GM12878 (cell line): ENCODE results near the gene EFNA1. TPM values are rescaled to one million over a fixed set of nuclear protein-coding genes. Genes with fewer than 3 reads are reported as not detected.

ENCODE experiments used
- ATAC-seq: fragments of 200-7000 bp; cut with Tn5 transposase; 3 replicates; pipeline ENCODE4 v1.9.1; 2020; ENCODE audit warnings: mild to moderate bottlenecking, moderate library complexity
- BruUV-seq: library from RNA; stranded (reverse); fragments of 400-500 nt; replicated peaks from 2 replicates; lab custom pipeline; 2021; lab: Mats Ljungman, UMichigan
- CTCF ChIA-PET: fragments of 300-600 bp; sonication (Branson Sonifier 250); formaldehyde crosslinking; extraction: SDS; loops from one replicate; lab custom pipeline; 2021; ENCODE audit warnings: inconsistent platforms; lab: Yijun Ruan, JAX
- POLR2A ChIA-PET: fragments of 350-600 bp; formaldehyde crosslinking; extraction: SDS; loops from one replicate; lab custom pipeline; 2021; ENCODE audit warnings: inconsistent platforms; lab: Charles Lee
- RAD21 ChIA-PET: fragments of 300-600 bp; sonication (Branson Sonifier 250); formaldehyde crosslinking; loops from one replicate; lab custom pipeline; 2023; ENCODE audit warnings: antibody characterized with exemption; ENCODE audit not compliant: unreplicated experiment; lab: Charles Lee
- SMC1A ChIA-PET: fragments of 300-600 bp; sonication (Branson Sonifier 250); formaldehyde crosslinking; loops from one replicate; lab custom pipeline; 2023; ENCODE audit not compliant: unreplicated experiment, uncharacterized antibody; lab: Charles Lee
- DNase-seq: peaks from one replicate; pipeline ENCODE4 v3.0.0-alpha.2; 2011; ENCODE audit warnings: low read depth, low spot score
- FAIRE-seq: peaks from 3 replicates; lab custom pipeline; 2011; peaks lifted over from hg19 to GRCh38; lab: Jason Lieb, UNC
- H2AFZ ChIP-seq: 2 replicates; pipeline ENCODE4 v1.6.0; 2011; ENCODE audit warnings: low read depth, low read length, control low read depth; ENCODE audit not compliant: control insufficient read depth
- H3K27ac ChIP-seq: 2 replicates; pipeline ENCODE4 v1.5.1; 2011; ENCODE audit warnings: control low read depth; ENCODE audit not compliant: control insufficient read depth, insufficient read depth
- H3K27me3 ChIP-seq, 2 experiments: replicated peaks in 1 of 2; 2 replicates each; pipeline versions ENCODE4 v1.6.0 to v1.6.1; 2011; ENCODE audit warnings: low read length in 1 of 2; ENCODE audit not compliant: control insufficient read depth in 2 of 2, insufficient read depth in 2 of 2
- H3K36me3 ChIP-seq, 2 experiments: 2 replicates each; pipeline ENCODE4 v1.5.1; 2011; ENCODE audit warnings: low read length in 1 of 2; ENCODE audit not compliant: control insufficient read depth in 2 of 2, insufficient read depth in 2 of 2
- H3K4me1 ChIP-seq: 2 replicates; pipeline ENCODE4 v1.6.1; 2011; ENCODE audit warnings: mild to moderate bottlenecking, low read length, moderate library complexity, mixed read lengths; ENCODE audit not compliant: control insufficient read depth, insufficient read depth
- H3K4me2 ChIP-seq: 2 replicates; pipeline ENCODE4 v1.6.0; 2011; ENCODE audit warnings: control low read depth; ENCODE audit not compliant: control insufficient read depth, insufficient read depth
- H3K4me3 ChIP-seq: fragments of 200-600 bp; sonication (generic); 2 replicates; pipeline ENCODE4 v1.5.1; 2016
- H3K79me2 ChIP-seq: 2 replicates; pipeline ENCODE4 v1.6.0; 2011; ENCODE audit warnings: low read length; ENCODE audit not compliant: control insufficient read depth, insufficient read depth
- H3K9ac ChIP-seq: 2 replicates; pipeline ENCODE4 v1.8.0; 2011; ENCODE audit warnings: low read length, control low read depth, mixed read lengths; ENCODE audit not compliant: control insufficient read depth, insufficient read depth
- H3K9me3 ChIP-seq: replicated peaks from 3 replicates; pipeline ENCODE4 v1.5.1; 2011; ENCODE audit warnings: mild to moderate bottlenecking, low read length; ENCODE audit not compliant: control insufficient read depth, insufficient read depth
- H4K20me1 ChIP-seq: 2 replicates; pipeline ENCODE4 v1.6.0; 2011; ENCODE audit not compliant: control insufficient read depth, insufficient read depth
- BRCA1 ChIP-seq: IDR thresholded peaks from 2 replicates; pipeline ENCODE4 v1.6.1; 2011; ENCODE audit warnings: low read depth, low read length, improper control_type of control experiment
- FOXM1 ChIP-seq: IDR thresholded peaks from 2 replicates; pipeline ENCODE4 v1.6.1; 2012; ENCODE audit warnings: low read depth, mild to moderate bottlenecking, inconsistent platforms, low read length, moderate library complexity
- KDM1A ChIP-seq: fragments of 200-600 bp; sonication (generic); IDR thresholded peaks from 2 replicates; pipeline ENCODE4 v1.6.1; 2016; ENCODE audit warnings: borderline replicate concordance
- MTA3 ChIP-seq: IDR thresholded peaks from 2 replicates; pipeline ENCODE4 v1.6.1; 2012; ENCODE audit warnings: low read length, inconsistent platforms, borderline replicate concordance
- NR2C1 ChIP-seq: fragments of 450-650 bp; IDR thresholded peaks from 2 replicates; pipeline ENCODE4 v1.6.1; 2017; ENCODE audit warnings: antibody characterized with exemption, mild to moderate bottlenecking, moderate library complexity
- PML ChIP-seq: IDR thresholded peaks from 2 replicates; pipeline ENCODE4 v1.6.1; 2012; ENCODE audit warnings: low read length, inconsistent platforms
- POLR2A ChIP-seq: IDR thresholded peaks from 2 replicates; pipeline ENCODE4 v1.6.1; 2011; ENCODE audit warnings: low read depth, mild to moderate bottlenecking, low read length
- SIN3A ChIP-seq: IDR thresholded peaks from 2 replicates; pipeline ENCODE4 v1.6.1; 2012; ENCODE audit warnings: low read depth, low read length, improper control_type of control experiment
- SUPT20H ChIP-seq: IDR thresholded peaks from 2 replicates; pipeline ENCODE4 v1.6.1; 2011; ENCODE audit warnings: low read depth, mild to moderate bottlenecking, low read length, moderate library complexity, borderline replicate concordance; ENCODE audit not compliant: control insufficient read depth
- WRNIP1 ChIP-seq: IDR thresholded peaks from 2 replicates; pipeline ENCODE4 v1.6.1; 2011; ENCODE audit warnings: low read depth, low read length, improper control_type of control experiment, borderline replicate concordance
- ZNF217 ChIP-seq: fragments of 450-650 bp; IDR thresholded peaks from 2 replicates; pipeline ENCODE4 v1.6.1; 2017; ENCODE audit warnings: antibody characterized with exemption, mild to moderate bottlenecking
- ZNF384 ChIP-seq: IDR thresholded peaks from 2 replicates; pipeline ENCODE4 v1.6.1; 2012; ENCODE audit warnings: low read depth, mild to moderate bottlenecking, low read length, improper control_type of control experiment, borderline replicate concordance
- ZSCAN29 ChIP-seq: fragments of 450-650 bp; IDR thresholded peaks from 2 replicates; pipeline ENCODE4 v1.6.1; 2017; ENCODE audit warnings: mild to moderate bottlenecking, moderate library complexity
- WGBS: methylation state at CpG from one replicate; pipeline ENCODE4 v1.1.6; 2016; ENCODE audit warnings: low lambda C conversion rate; ENCODE audit not compliant: insufficient replicate concordance, insufficient coverage; ENCODE audit errors: missing lambda C conversion rate; 5-methylcytosine and 5-hydroxymethylcytosine counted together
- in situ Hi-C: fragments of 300-500 bp; cut with MboI; formaldehyde crosslinking; loops from 9 replicates; pipeline ENCODE4 v1.14.3; 2018; ENCODE audit warnings: mixed read lengths
- intact Hi-C: fragments of 100-400 bp; cut with micrococcal nuclease; formaldehyde crosslinking; loops from one replicate; pipeline ENCODE4 v1.14.2; 2022; ENCODE audit not compliant: unreplicated experiment
- polyA plus RNA-seq, 11 experiments: library from polyadenylated mRNA; depleted of rRNA in 4 of 11; unstranded in 6 of 11; stranded (reverse) in 5 of 11; fragments of >200 nt; fragmentation: Nextera tagmentation in 4 of 11; fragmentation: Illumina TruSeq in 1 of 11; extraction: Ambion mirVana in 4 of 11; extraction: Trizol in 1 of 11; gene quantifications; 1 replicate in 1 of 11; 2 replicates in 10 of 11; pipeline versions ENCODE4 v1.2.1 to v1.2.3, GENCODE V29; 2011 to 2016; ENCODE audit warnings: inconsistent platforms in 2 of 11, missing spikeins in 2 of 11, low read depth in 1 of 11
- total RNA-seq, 4 experiments: library from RNA; depleted of rRNA in 3 of 4; stranded (reverse); fragments of >200 nt in 3 of 4; fragmentation: Illumina TruSeq in 1 of 4; extraction: Trizol in 1 of 4; gene quantifications; 2 replicates each; pipeline versions ENCODE4 v1.2.1 to v1.2.3, GENCODE V29; 2013 to 2021
- TF ChIP-seq, protein P1 (sequence below): fragments of 450-650 bp; IDR thresholded peaks from 2 replicates; pipeline ENCODE4 v1.6.1; 2016; ENCODE audit warnings: mild to moderate bottlenecking
- TF ChIP-seq, protein P2 (sequence below), 3 experiments: IDR thresholded peaks in 2 of 3; conservative IDR thresholded peaks in 1 of 3; 2 replicates each; pipeline ENCODE4 v1.5.1; 2011; ENCODE audit warnings: low read depth in 3 of 3, low read length in 3 of 3, mild to moderate bottlenecking in 3 of 3, control low read depth in 2 of 3, moderate library complexity in 2 of 3, inconsistent platforms in 1 of 3, mixed read lengths in 1 of 3; ENCODE audit not compliant: control insufficient read depth in 2 of 3, insufficient read depth in 1 of 3; ENCODE audit errors: extremely low read depth in 1 of 3

Gene EFNA1
- total and polyA plus RNA-seq, 10 of the 15 experiments (the other 5 are each of a cell fraction or from before 2014, with no cell fraction given) = 0.13 to 7.5 (median 0.28) TPM; not detected in 5

GRCh38 chr1:155128755-155129473 is 1.2 kb downstream of the EFNA1 start:
- Histone ChIP-seq H3K79me2 (no peaks in the 10 kb centered on the region), H3K4me3 (no peak overlapping the region), H3K27ac (no peak overlapping the region), H3K36me3 (no peaks in the 10 kb centered on the region), H2AFZ (no peak overlapping the region), H3K9ac (no peak overlapping the region), H3K9me3 (no peaks in the 10 kb centered on the region), H3K27me3 (peaks cover 14 to 24% of the 10 kb centered on the region in 2 experiments), H4K20me1 (no peaks in the 10 kb centered on the region), H3K4me2 (no peak overlapping the region), H3K4me1 (peaks cover 14% of the 10 kb centered on the region)
- no TSS peak for BruUV-seq
- POLR2A ChIA-PET = interaction anchor here (0.7 to 1.5 kb wide), 2 partner anchors 9 to 78 kb away, joined by 3 to 4 read pairs; no protein-coding TSS in a partner anchor
- ATAC-seq = no peak
- in situ Hi-C loops = no loop called here
- CTCF ChIA-PET = interaction anchor here (0.6 to 1.2 kb wide), 6 partner anchors 8 to 123 kb away, joined by 3 to 4 read pairs (median 3); partner anchors contain the start of gene KRTCAP2
- no peak for FAIRE-seq
- no peak for DNase-seq
- intact Hi-C loops = no loop called here
- SMC1A ChIA-PET = no interaction called here
- RAD21 ChIA-PET = interaction anchor here (0.9 to 1.1 kb wide), 3 partner anchors 40 to 44 kb away, joined by 3 to 5 read pairs (median 4); partner anchors contain the start of gene KRTCAP2
- 37% methylated on average over 14 of the region's 14 CpGs for WGBS
- TF ChIP-seq ZNF384 (no peak), SUPT20H (no peak), SIN3A (no peak), PML (no peak), NR2C1 (no peak), FOXM1 (no peak), MTA3 (no peak), POLR2A (no peak), WRNIP1 (no peak), BRCA1 (no peak), ZSCAN29 (no peak), ZNF217 (no peak), KDM1A (no peak)
- TF ChIP-seq, protein P1, sequence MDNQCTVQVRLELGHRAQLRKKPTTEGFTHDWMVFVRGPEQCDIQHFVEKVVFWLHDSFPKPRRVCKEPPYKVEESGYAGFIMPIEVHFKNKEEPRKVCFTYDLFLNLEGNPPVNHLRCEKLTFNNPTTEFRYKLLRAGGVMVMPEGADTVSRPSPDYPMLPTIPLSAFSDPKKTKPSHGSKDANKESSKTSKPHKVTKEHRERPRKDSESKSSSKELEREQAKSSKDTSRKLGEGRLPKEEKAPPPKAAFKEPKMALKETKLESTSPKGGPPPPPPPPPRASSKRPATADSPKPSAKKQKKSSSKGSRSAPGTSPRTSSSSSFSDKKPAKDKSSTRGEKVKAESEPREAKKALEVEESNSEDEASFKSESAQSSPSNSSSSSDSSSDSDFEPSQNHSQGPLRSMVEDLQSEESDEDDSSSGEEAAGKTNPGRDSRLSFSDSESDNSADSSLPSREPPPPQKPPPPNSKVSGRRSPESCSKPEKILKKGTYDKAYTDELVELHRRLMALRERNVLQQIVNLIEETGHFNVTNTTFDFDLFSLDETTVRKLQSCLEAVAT = no peak
- TF ChIP-seq, protein P2, sequence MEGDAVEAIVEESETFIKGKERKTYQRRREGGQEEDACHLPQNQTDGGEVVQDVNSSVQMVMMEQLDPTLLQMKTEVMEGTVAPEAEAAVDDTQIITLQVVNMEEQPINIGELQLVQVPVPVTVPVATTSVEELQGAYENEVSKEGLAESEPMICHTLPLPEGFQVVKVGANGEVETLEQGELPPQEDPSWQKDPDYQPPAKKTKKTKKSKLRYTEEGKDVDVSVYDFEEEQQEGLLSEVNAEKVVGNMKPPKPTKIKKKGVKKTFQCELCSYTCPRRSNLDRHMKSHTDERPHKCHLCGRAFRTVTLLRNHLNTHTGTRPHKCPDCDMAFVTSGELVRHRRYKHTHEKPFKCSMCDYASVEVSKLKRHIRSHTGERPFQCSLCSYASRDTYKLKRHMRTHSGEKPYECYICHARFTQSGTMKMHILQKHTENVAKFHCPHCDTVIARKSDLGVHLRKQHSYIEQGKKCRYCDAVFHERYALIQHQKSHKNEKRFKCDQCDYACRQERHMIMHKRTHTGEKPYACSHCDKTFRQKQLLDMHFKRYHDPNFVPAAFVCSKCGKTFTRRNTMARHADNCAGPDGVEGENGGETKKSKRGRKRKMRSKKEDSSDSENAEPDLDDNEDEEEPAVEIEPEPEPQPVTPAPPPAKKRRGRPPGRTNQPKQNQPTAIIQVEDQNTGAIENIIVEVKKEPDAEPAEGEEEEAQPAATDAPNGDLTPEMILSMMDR (IDR thresholded peaks at IDR 0.05 in 2 of 3, conservative IDR thresholded peaks at IDR 0.05 in 1 of 3; ENCODE audit: control insufficient read depth in 2 of 3, extremely low read depth in 1 of 3, insufficient read depth in 1 of 3, low read depth in 3 of 3, low read length in 3 of 3) = no peak
